Fibroblast of skin of scalp (primary cell): ENCODE data around the gene KATNB1.
"Not testable (repeated sequence)": the region's sequence is repeated elsewhere in the genome, so short reads cannot be mapped to it uniquely, and the experiment has no call there.

Source experiments
- DNase-seq: peaks from one replicate; pipeline ENCODE4 v3.0.0-alpha.2; 2013

The KATNB1 gene

GRCh38 chr16:57700781-57701551, 34.6 kb upstream of the KATNB1 start:
- DNase-seq = no peak

- no peak for DNase-seq
These were observed 33.7 kb upstream of the KATNB1 start for GRCh38 chr16:57701759-57702371.

GRCh38 chr16:57703416-57704010, 32.1 kb upstream of the KATNB1 start:
- DNase-seq = no peak

- no peak for DNase-seq
These were observed 31.3 kb upstream of the KATNB1 start for GRCh38 chr16:57704011-57704904.

- no peak for DNase-seq
These were observed 30.4 kb upstream of the KATNB1 start for GRCh38 chr16:57704905-57705852.

- DNase-seq = no peak
These were observed 28.9 kb upstream of the KATNB1 start for GRCh38 chr16:57706717-57707116.

- no peak for DNase-seq
These were observed 28.2 kb upstream of the KATNB1 start for GRCh38 chr16:57707331-57707730.

GRCh38 chr16:57708168-57708567, 27.4 kb upstream of the KATNB1 start:
- DNase-seq = no peak

- no peak for DNase-seq
These were observed 25.9 kb upstream of the KATNB1 start for GRCh38 chr16:57709663-57710062.

- DNase-seq = no peak
These were observed 24.2 kb upstream of the KATNB1 start for GRCh38 chr16:57711346-57711745.

GRCh38 chr16:57711993-57712392, 23.6 kb upstream of the KATNB1 start:
- DNase-seq = no peak

- not testable (repeated sequence) for DNase-seq
These were observed 23.0 kb upstream of the KATNB1 start for GRCh38 chr16:57712569-57712968.

GRCh38 chr16:57713596-57713995, 22.0 kb upstream of the KATNB1 start:
- no peak for DNase-seq

- DNase-seq = no peak
These were observed 21.5 kb upstream of the KATNB1 start for GRCh38 chr16:57714047-57714446.

GRCh38 chr16:57720142-57720575, 15.4 kb upstream of the KATNB1 start:
- peak; percentile 47 for DNase-seq

GRCh38 chr16:57721356-57722209, 14.0 kb upstream of the KATNB1 start:
- no peak for DNase-seq

GRCh38 chr16:57722210-57722499, 13.4 kb upstream of the KATNB1 start:
- DNase-seq = no peak

GRCh38 chr16:57722651-57723050, 12.9 kb upstream of the KATNB1 start:
- no peak for DNase-seq

GRCh38 chr16:57723170-57723569, 12.4 kb upstream of the KATNB1 start:
- DNase-seq = no peak

- no peak for DNase-seq
These were observed 11.0 kb upstream of the KATNB1 start for GRCh38 chr16:57724531-57724930.

- DNase-seq = no peak
These were observed 10.4 kb upstream of the KATNB1 start for GRCh38 chr16:57725151-57725550.
